DND-41 (cell line): ENCODE measurements around the gene PERM1.

Source experiments
- ATAC-seq: fragments of 200-7000 bp; cut with Tn5 transposase; 3 replicates; pipeline ENCODE4 v1.9.1; 2021; ENCODE audit warnings: low read depth; ENCODE audit not compliant: insufficient read depth
- DNase-seq: peaks from one replicate; pipeline ENCODE4 v3.0.0-alpha.2; 2020
- H2AFZ ChIP-seq: 2 replicates; pipeline ENCODE4 v1.6.0; 2012; ENCODE audit warnings: low read depth, low read length
- H3K27ac ChIP-seq: 2 replicates; pipeline ENCODE4 v1.5.1; 2012; ENCODE audit warnings: low read length, inconsistent platforms
- H3K27me3 ChIP-seq: fragments of 200-600 bp; sonication (generic); 2 replicates; pipeline ENCODE4 v1.6.0; 2012; ENCODE audit warnings: low read length, mild to moderate bottlenecking, inconsistent platforms; ENCODE audit not compliant: insufficient read depth, poor library complexity
- H3K36me3 ChIP-seq: 2 replicates; pipeline ENCODE4 v1.5.1; 2012; ENCODE audit warnings: low read length, inconsistent platforms; ENCODE audit not compliant: insufficient read depth
- H3K4me1 ChIP-seq: 2 replicates; pipeline ENCODE4 v1.5.1; 2012; ENCODE audit warnings: mild to moderate bottlenecking, low read length; ENCODE audit not compliant: insufficient read depth
- H3K4me2 ChIP-seq: 2 replicates; pipeline ENCODE4 v1.6.0; 2012; ENCODE audit warnings: mild to moderate bottlenecking, moderate library complexity, low read length, inconsistent platforms; ENCODE audit not compliant: insufficient read depth
- H3K4me3 ChIP-seq, 2 experiments: fragments of 200-600 bp in 1 of 2; shearing (Covaris generic) in 1 of 2; 2 replicates each; pipeline ENCODE4 v1.5.1; 2012 to 2016; ENCODE audit warnings: inconsistent platforms in 2 of 2, low read length in 2 of 2, mild to moderate bottlenecking in 2 of 2, low read depth in 1 of 2, moderate library complexity in 1 of 2
- H3K79me2 ChIP-seq: 2 replicates; pipeline ENCODE4 v1.6.0; 2012; ENCODE audit warnings: low read length, inconsistent platforms; ENCODE audit not compliant: insufficient read depth
- H3K9ac ChIP-seq: 2 replicates; pipeline ENCODE4 v1.6.0; 2012; ENCODE audit warnings: low read depth, mild to moderate bottlenecking, inconsistent platforms, low read length, moderate library complexity
- H3K9me3 ChIP-seq: 2 replicates; pipeline ENCODE4 v1.5.1; 2012; ENCODE audit warnings: low read length, moderate library complexity, mild to moderate bottlenecking, inconsistent platforms; ENCODE audit not compliant: insufficient read depth, severe bottlenecking
- H4K20me1 ChIP-seq: 2 replicates; pipeline ENCODE4 v1.6.0; 2012; ENCODE audit warnings: low read length; ENCODE audit not compliant: insufficient read depth
- CTCF ChIP-seq: IDR thresholded peaks from 2 replicates; pipeline ENCODE4 v1.5.1; 2012; ENCODE audit warnings: borderline replicate concordance, low read length, moderate library complexity, mild to moderate bottlenecking; ENCODE audit not compliant: poor library complexity, severe bottlenecking; ENCODE audit errors: extremely low read depth
- EZH2 ChIP-seq: IDR thresholded peaks from 3 replicates; pipeline ENCODE4 v1.6.1; 2012; ENCODE audit warnings: borderline replicate concordance, low read depth, mild to moderate bottlenecking, moderate library complexity, low read length, inconsistent platforms; ENCODE audit not compliant: severe bottlenecking

PERM1 gene

DNA sequence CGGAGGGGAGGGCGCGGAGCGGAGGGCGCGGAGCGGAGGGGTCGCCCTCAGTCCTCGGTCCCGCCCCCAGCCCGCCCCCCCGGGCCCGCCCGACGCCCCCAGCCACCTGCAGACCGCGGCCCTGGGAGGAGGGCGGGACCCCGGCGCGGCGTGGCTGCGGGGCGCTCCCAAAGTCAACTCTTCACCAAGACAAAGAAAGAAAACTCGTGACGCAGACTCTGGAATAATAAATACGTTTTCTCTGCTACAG is 16.8 kb upstream of the PERM1 start:
- no peak overlapping the region for H3K4me2 ChIP-seq
- H4K20me1 ChIP-seq = peaks cover 13% of the 10 kb centered on the region
- H3K4me3 ChIP-seq = no peak overlapping the region
- H2AFZ ChIP-seq = no peak overlapping the region
- no peak for DNase-seq
- peaks cover 8% of the 10 kb centered on the region; the same call in 1 of the 2 replicates for H3K4me1 ChIP-seq
- H3K9ac ChIP-seq = no peak overlapping the region
- ATAC-seq = no peak
- no peaks in the 10 kb centered on the region for H3K79me2 ChIP-seq
- peaks cover 42% of the 10 kb centered on the region for H3K27me3 ChIP-seq
- H3K9me3 ChIP-seq = no peaks in the 10 kb centered on the region
- no peak overlapping the region for H3K27ac ChIP-seq
- TF ChIP-seq EZH2 (no peak), CTCF (no peak)
- H3K36me3 ChIP-seq = no peaks in the 10 kb centered on the region

GRCh38 chr1:997993-998744 is 16.3 kb upstream of the PERM1 start:
- H3K27me3 ChIP-seq = peaks cover 37% of the 10 kb centered on the region
- H3K4me3 ChIP-seq = no peak overlapping the region
- no peak for ATAC-seq

GRCh38 chr1:997713-997992 is 15.8 kb upstream of the PERM1 start:
- no peak overlapping the region for H3K4me3 ChIP-seq
- no peak overlapping the region for H3K9ac ChIP-seq
- TF ChIP-seq EZH2 (no peak), CTCF (no peak)
- H3K36me3 ChIP-seq = no peaks in the 10 kb centered on the region
- H2AFZ ChIP-seq = no peak overlapping the region
- no peaks in the 10 kb centered on the region for H3K79me2 ChIP-seq
- DNase-seq (no peak), ATAC-seq (no peak)
- no peak overlapping the region for H3K4me2 ChIP-seq
- no peaks in the 10 kb centered on the region for H3K9me3 ChIP-seq
- peaks cover 8% of the 10 kb centered on the region; the same call in 1 of the 2 replicates for H3K4me1 ChIP-seq
- peaks cover 9% of the 10 kb centered on the region for H4K20me1 ChIP-seq
- no peak overlapping the region for H3K27ac ChIP-seq
- H3K27me3 ChIP-seq = peaks cover 32% of the 10 kb centered on the region

More at GRCh38 chr1:997993-998744, 16.3 kb upstream of the PERM1 start:
- Histone ChIP-seq H3K27ac (no peak overlapping the region), H3K9me3 (no peaks in the 10 kb centered on the region), H4K20me1 (peaks cover 10% of the 10 kb centered on the region), H2AFZ (no peak overlapping the region), H3K4me1 (peaks cover 8% of the 10 kb centered on the region; the same call in 1 of the 2 replicates), H3K79me2 (no peaks in the 10 kb centered on the region), H3K36me3 (no peaks in the 10 kb centered on the region), H3K9ac (no peak overlapping the region), H3K4me2 (no peak overlapping the region)
- no peak for DNase-seq
- TF ChIP-seq EZH2 = no peak

DNA sequence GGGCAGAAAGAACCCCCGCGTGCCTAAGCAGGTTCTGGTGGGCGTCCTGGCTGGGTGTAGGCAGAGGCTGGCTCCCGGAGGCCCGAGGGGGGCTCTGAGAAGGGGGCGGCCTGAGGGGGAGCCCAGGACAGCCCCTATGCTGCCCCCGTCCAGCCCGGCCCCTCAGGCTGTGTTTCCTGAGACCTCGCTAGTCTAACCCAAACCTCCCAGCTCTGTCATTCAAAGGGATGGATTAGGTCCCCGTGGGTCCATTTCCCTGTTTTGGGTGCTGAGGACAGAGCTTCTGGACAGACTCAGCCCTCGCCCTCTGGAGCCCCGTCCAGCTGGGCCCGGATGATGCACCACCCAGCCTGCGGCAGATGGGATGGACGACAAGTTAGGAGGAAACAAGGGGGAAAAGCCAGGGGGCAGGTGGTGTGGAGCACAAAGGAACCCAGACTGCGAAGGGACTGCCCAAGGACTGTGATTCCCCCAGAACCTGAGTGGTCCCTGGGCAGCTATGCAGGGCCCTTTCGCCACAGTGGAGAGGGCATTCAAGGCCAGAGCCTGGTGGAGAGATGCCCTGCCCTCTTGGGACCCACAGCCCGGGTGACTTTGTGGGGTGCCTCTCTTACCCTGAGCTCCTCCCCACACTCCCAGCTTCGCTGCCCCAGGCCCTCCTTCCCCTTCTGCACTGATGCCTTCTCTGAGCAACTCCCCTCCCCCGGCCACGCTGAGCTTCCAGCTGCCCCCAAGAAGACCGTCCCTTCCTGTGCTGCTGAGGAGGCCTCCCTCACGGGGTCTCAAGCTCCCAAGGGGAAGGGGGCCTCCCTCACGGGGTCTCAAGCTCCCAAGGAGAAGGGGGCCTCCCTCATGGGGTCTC is 15.2 kb upstream of the PERM1 start:
- H3K9ac ChIP-seq = no peak overlapping the region
- no peak for ATAC-seq

More for the DNA sequence above, 15.2 kb upstream of the PERM1 start:
- H3K36me3 ChIP-seq = no peaks in the 10 kb centered on the region
- H3K4me1 ChIP-seq = peaks cover 8% of the 10 kb centered on the region; the same call in 1 of the 2 replicates
- no peak overlapping the region for H3K4me2 ChIP-seq
- H3K9me3 ChIP-seq = no peaks in the 10 kb centered on the region
- H2AFZ ChIP-seq = no peak overlapping the region
- H3K27ac ChIP-seq = no peak overlapping the region
- TF ChIP-seq CTCF (no peak), EZH2 (no peak)
- H3K27me3 ChIP-seq = peaks cover 30% of the 10 kb centered on the region
- no peaks in the 10 kb centered on the region for H3K79me2 ChIP-seq
- H3K4me3 ChIP-seq = no peak overlapping the region
- no peak for DNase-seq
- peaks cover 9% of the 10 kb centered on the region for H4K20me1 ChIP-seq
